ENCODE measurements around the gene OR14C36.

The OR14C36 gene

DNA sequence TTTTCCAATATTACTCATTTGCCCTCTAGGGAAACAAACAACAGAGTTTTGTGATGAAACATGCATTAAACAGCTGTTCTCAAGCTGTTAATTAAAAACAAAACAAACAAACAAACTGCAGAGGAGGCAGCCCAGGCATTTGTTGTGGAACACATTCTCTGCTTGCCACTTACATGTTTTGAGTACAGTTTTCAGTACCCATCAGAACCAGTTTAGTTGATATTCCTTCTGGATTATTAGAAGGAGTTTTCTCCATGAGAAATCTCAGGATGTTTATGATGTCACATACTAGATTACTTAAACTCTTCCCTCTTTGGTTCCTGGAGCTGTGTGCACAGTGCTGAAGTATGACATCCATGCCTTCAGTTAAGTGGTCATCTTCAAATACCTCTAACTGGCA lies 26.9 kb downstream of the OR14C36 start, which contains the start of gene OR2T6:
OR2T6 (plus strand) TSS at position 301 of the 400 bp plus-strand sequence. CDS start 11,863 bp downstream, outside the sequence.
- ChIA-PET POLR2A (no interaction called here), CTCF (no interaction called here)
- DNase-seq (ENCODE audit: extremely low spot score): no peak
- TF ChIP-seq, protein P1, sequence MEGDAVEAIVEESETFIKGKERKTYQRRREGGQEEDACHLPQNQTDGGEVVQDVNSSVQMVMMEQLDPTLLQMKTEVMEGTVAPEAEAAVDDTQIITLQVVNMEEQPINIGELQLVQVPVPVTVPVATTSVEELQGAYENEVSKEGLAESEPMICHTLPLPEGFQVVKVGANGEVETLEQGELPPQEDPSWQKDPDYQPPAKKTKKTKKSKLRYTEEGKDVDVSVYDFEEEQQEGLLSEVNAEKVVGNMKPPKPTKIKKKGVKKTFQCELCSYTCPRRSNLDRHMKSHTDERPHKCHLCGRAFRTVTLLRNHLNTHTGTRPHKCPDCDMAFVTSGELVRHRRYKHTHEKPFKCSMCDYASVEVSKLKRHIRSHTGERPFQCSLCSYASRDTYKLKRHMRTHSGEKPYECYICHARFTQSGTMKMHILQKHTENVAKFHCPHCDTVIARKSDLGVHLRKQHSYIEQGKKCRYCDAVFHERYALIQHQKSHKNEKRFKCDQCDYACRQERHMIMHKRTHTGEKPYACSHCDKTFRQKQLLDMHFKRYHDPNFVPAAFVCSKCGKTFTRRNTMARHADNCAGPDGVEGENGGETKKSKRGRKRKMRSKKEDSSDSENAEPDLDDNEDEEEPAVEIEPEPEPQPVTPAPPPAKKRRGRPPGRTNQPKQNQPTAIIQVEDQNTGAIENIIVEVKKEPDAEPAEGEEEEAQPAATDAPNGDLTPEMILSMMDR (IDR thresholded peaks at IDR 0.05; ENCODE audit: control extremely low read depth, extremely low read depth, low read depth, missing control alignments): no peak

DNA sequence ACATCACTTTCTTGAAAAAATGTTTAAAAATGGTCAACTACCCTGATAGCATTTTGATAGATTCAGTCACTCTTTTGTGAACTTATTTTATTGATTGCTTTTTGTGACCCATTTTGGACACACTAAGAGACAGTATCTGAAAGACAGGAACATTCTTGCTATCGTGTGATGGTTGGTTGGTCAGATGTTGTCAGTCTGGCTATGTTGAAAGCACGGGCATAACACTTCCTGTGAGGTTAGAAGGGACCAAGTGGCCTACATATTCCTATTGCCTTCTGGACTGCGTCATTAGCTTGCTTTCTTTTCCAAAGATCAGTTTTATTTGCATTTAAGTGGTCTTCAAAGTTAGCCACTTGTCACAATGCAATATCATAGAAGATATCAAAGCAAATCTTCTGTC lies 28.3 kb downstream of the OR14C36 start:
- TF ChIP-seq, protein P1 (IDR thresholded peaks at IDR 0.05; ENCODE audit: control extremely low read depth, extremely low read depth, low read depth, missing control alignments): no peak
- ChIA-PET POLR2A (no interaction called here), CTCF (interaction anchor here (0.8 kb wide), 1 partner anchor 28 kb away, joined by 3 read pairs; no protein-coding TSS in a partner anchor)
- no peak for DNase-seq (ENCODE audit: extremely low spot score)

GRCh38 chr1:248380854-248381253 lies 32.3 kb downstream of the OR14C36 start:
- ChIA-PET POLR2A (no interaction called here), CTCF (no interaction called here)
- TF ChIP-seq, protein P1 (IDR thresholded peaks at IDR 0.05; ENCODE audit: control extremely low read depth, extremely low read depth, low read depth, missing control alignments): no peak
- DNase-seq (ENCODE audit: extremely low spot score): no peak

GRCh38 chr1:248388426-248388825 lies 39.9 kb downstream of the OR14C36 start:
- DNase-seq (ENCODE audit: extremely low spot score): no peak
- CTCF ChIA-PET: interaction anchor here (0.9 to 1.4 kb wide), 2 partner anchors 12 to 16 kb away, joined by 3 to 10 read pairs; no protein-coding TSS in a partner anchor
- TF ChIP-seq, protein P1 (IDR thresholded peaks at IDR 0.05; ENCODE audit: control extremely low read depth, extremely low read depth, low read depth, missing control alignments): no peak
- POLR2A ChIA-PET: no interaction called here

- no peak for DNase-seq (ENCODE audit: extremely low spot score)
- TF ChIP-seq, protein P1 (IDR thresholded peaks at IDR 0.05; ENCODE audit: control extremely low read depth, extremely low read depth, low read depth, missing control alignments): no peak
- ChIA-PET CTCF (interaction anchor here (1.2 kb wide), 1 partner anchor 13 kb away, joined by 3 read pairs; no protein-coding TSS in a partner anchor), POLR2A (no interaction called here)
These were observed 44.5 kb downstream of the OR14C36 start for GRCh38 chr1:248393050-248393449.
